Adrenal gland (tissue), 5 donors: ENCODE measurements around the gene AFP.

ENCODE experiments used
- CTCF ChIP-seq, 6 experiments: fragments of 450-650 bp in 4 of 6; fragments of 200-600 bp in 2 of 6; sonication (generic) in 1 of 6; IDR thresholded peaks; 1 replicate in 5 of 6; 2 replicates in 1 of 6; pipeline versions ENCODE4 v1.5.1 to v1.8.0; 2016 to 2021; ENCODE audit warnings: antibody characterized with exemption in 6 of 6, mild to moderate bottlenecking in 2 of 6, moderate library complexity in 1 of 6
- POLR2A ChIP-seq, 2 donors: fragments of 450-650 bp; IDR thresholded peaks; one replicate each; pipeline ENCODE4 v1.6.1; 2017; ENCODE audit warnings: antibody characterized with exemption in 2 of 2, mild to moderate bottlenecking in 2 of 2, moderate library complexity in 1 of 2
- donor health status: DM: no; HTN: no; CAD: no.

- TF ChIP-seq POLR2A (IDR thresholded peaks at IDR 0.05) = no peak
- no peak for TF ChIP-seq CTCF (IDR thresholded peaks at IDR 0.05)
These were observed at the start of gene AFP for GRCh38 chr4:73435984-73436383.
